PC-3 (cell line): ENCODE measurements around the gene CRIP2. TPM values are rescaled to one million over a fixed set of nuclear protein-coding genes. Genes with fewer than 3 reads are reported as not detected.

Experiments used
- ATAC-seq: fragments of 200-7000 bp; cut with Tn5 transposase; 2 replicates; pipeline ENCODE4 v1.9.1; 2020; ENCODE audit warnings: mild to moderate bottlenecking, moderate library complexity
- BruUV-seq: library from RNA; stranded (reverse); fragments of 400-500 nt; replicated peaks from 2 replicates; lab custom pipeline; 2021; lab: Mats Ljungman, UMichigan
- CTCF ChIA-PET: fragments of 300-600 bp; sonication (Branson Sonifier 250); formaldehyde crosslinking; loops from one replicate; lab custom pipeline; 2022; ENCODE audit warnings: antibody characterized with exemption; lab: Charles Lee
- POLR2A ChIA-PET: fragments of 300-600 bp; sonication (Branson Sonifier 250); formaldehyde crosslinking; loops from one replicate; lab custom pipeline; 2022; ENCODE audit warnings: antibody characterized with exemption; ENCODE audit not compliant: unreplicated experiment; lab: Charles Lee
- DNase-seq: peaks from one replicate; pipeline ENCODE4 v3.0.0-alpha.2; 2015
- H2AFZ ChIP-seq: fragments of 300-600 bp; sonication (generic); 2 replicates; pipeline ENCODE4 v1.6.0; 2016; ENCODE audit warnings: antibody characterized with exemption, low read length
- H3F3A ChIP-seq: fragments of 300-600 bp; sonication (generic); one replicate; pipeline ENCODE4 v1.6.0; 2017; ENCODE audit warnings: antibody characterized with exemption, low read length, control low read depth, mild to moderate bottlenecking; ENCODE audit not compliant: unreplicated experiment
- H3K27ac ChIP-seq: fragments of 300-600 bp; sonication (generic); 2 replicates; pipeline ENCODE4 v1.5.1; 2016; ENCODE audit warnings: mild to moderate bottlenecking, low read length
- H3K27me3 ChIP-seq: fragments of 300-600 bp; sonication (generic); 2 replicates; pipeline ENCODE4 v1.6.1; 2016; ENCODE audit warnings: low read length, mixed read lengths
- H3K36me3 ChIP-seq: fragments of 300-600 bp; sonication (generic); 2 replicates; pipeline ENCODE4 v1.6.1; 2016; ENCODE audit warnings: low read depth, mixed run types, low read length, mixed read lengths
- H3K4me1 ChIP-seq: fragments of 300-600 bp; sonication (generic); 2 replicates; pipeline ENCODE4 v1.5.1; 2016; ENCODE audit warnings: low read length; ENCODE audit not compliant: insufficient read depth
- H3K4me2 ChIP-seq: fragments of 300-600 bp; sonication (generic); 2 replicates; pipeline ENCODE4 v1.6.0; 2016; ENCODE audit warnings: low read length
- H3K4me3 ChIP-seq: fragments of 300-600 bp; sonication (generic); 2 replicates; pipeline ENCODE4 v1.5.1; 2016; ENCODE audit warnings: mild to moderate bottlenecking, low read length, mixed read lengths
- H3K79me2 ChIP-seq: fragments of 300-600 bp; sonication (generic); 2 replicates; pipeline ENCODE4 v1.6.1; 2017; ENCODE audit warnings: low read length, mixed read lengths
- H3K9ac ChIP-seq: fragments of 300-600 bp; sonication (generic); 2 replicates; pipeline ENCODE4 v1.6.0; 2016; ENCODE audit warnings: mild to moderate bottlenecking, low read length
- H3K9me2 ChIP-seq: fragments of 300-600 bp; sonication (generic); replicated peaks from 2 replicates; pipeline ENCODE4 v1.6.1; 2016; ENCODE audit warnings: mixed run types, low read length, mixed read lengths
- H3K9me3 ChIP-seq: fragments of 300-600 bp; sonication (generic); 2 replicates; pipeline ENCODE4 v1.6.1; 2016; ENCODE audit warnings: low read length, mixed read lengths
- H4K20me1 ChIP-seq: fragments of 300-600 bp; sonication (generic); 2 replicates; pipeline ENCODE4 v1.6.1; 2016; ENCODE audit warnings: low read length, mixed read lengths
- EZH2 ChIP-seq: fragments of 300-600 bp; sonication (generic); IDR thresholded peaks from one replicate; pipeline ENCODE4 v1.6.1; 2017; ENCODE audit warnings: antibody characterized with exemption, mild to moderate bottlenecking, low read length; ENCODE audit not compliant: unreplicated experiment
- EZH2phosphoT487 ChIP-seq: fragments of 300-600 bp; sonication (generic); IDR thresholded peaks from 2 replicates; pipeline ENCODE4 v1.6.1; 2018; ENCODE audit warnings: mild to moderate bottlenecking, antibody characterized with exemption, low read length, borderline replicate concordance
- intact Hi-C: fragments of 100-400 bp; cut with micrococcal nuclease; formaldehyde crosslinking; loops from 2 replicates; pipeline ENCODE4 v1.9.0; 2023
- total RNA-seq: library from RNA; depleted of rRNA; stranded (reverse); fragments of >200 nt; gene quantifications from 2 replicates; pipeline ENCODE4 v1.2.3, GENCODE V29; 2014
- TF ChIP-seq, protein P1 (sequence below): fragments of 300-600 bp; sonication (generic); conservative IDR thresholded peaks from 2 replicates; pipeline ENCODE4 v1.5.1; 2017; ENCODE audit warnings: antibody characterized with exemption, low read depth, mild to moderate bottlenecking, low read length

Gene CRIP2
- total RNA-seq, 1 experiment from 2014 or later: 100 TPM

- no peaks in the 10 kb centered on the region for H3K36me3 ChIP-seq
- intact Hi-C loops: loop anchor here (1.0 to 2.0 kb wide), 4 partner anchors 8 to 119 kb away; no protein-coding TSS in a partner anchor
- H3K4me2 ChIP-seq: peak overlapping the region; percentile 99
- peak overlapping the region; percentile 87 for H3K9ac ChIP-seq
- H3K9me3 ChIP-seq: no peaks in the 10 kb centered on the region
- peak overlapping the region; percentile 86; the same call in 1 of the 2 replicates for H2AFZ ChIP-seq
- H3F3A ChIP-seq: no peaks in the 10 kb centered on the region
- DNase-seq (no peak), ATAC-seq (no peak)
- H3K27me3 ChIP-seq: no peaks in the 10 kb centered on the region
- CTCF ChIA-PET: interaction anchor here (0.7 to 2.7 kb wide), 7 partner anchors 9 to 119 kb away, joined by 3 to 24 read pairs (median 5); no protein-coding TSS in a partner anchor
- TF ChIP-seq, protein P1, sequence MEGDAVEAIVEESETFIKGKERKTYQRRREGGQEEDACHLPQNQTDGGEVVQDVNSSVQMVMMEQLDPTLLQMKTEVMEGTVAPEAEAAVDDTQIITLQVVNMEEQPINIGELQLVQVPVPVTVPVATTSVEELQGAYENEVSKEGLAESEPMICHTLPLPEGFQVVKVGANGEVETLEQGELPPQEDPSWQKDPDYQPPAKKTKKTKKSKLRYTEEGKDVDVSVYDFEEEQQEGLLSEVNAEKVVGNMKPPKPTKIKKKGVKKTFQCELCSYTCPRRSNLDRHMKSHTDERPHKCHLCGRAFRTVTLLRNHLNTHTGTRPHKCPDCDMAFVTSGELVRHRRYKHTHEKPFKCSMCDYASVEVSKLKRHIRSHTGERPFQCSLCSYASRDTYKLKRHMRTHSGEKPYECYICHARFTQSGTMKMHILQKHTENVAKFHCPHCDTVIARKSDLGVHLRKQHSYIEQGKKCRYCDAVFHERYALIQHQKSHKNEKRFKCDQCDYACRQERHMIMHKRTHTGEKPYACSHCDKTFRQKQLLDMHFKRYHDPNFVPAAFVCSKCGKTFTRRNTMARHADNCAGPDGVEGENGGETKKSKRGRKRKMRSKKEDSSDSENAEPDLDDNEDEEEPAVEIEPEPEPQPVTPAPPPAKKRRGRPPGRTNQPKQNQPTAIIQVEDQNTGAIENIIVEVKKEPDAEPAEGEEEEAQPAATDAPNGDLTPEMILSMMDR: no peak
- TF ChIP-seq EZH2 (no peak), EZH2phosphoT487 (no peak)
- H3K4me1 ChIP-seq: peaks cover 19% of the 10 kb centered on the region
- no peaks in the 10 kb centered on the region for H3K9me2 ChIP-seq
- H3K79me2 ChIP-seq: peaks cover 13% of the 10 kb centered on the region
- peak overlapping the region; percentile 72 for H3K27ac ChIP-seq
- peaks cover 11% of the 10 kb centered on the region for H4K20me1 ChIP-seq
- H3K4me3 ChIP-seq: peak overlapping the region; percentile 86
- BruUV-seq: no TSS peak
- POLR2A ChIA-PET: interaction anchor here (1.7 kb wide), 1 partner anchor 9 kb away, joined by 18 read pairs; no protein-coding TSS in a partner anchor
Measured at GRCh38 chr14:105490267-105490571, 15.6 kb downstream of the CRIP2 start.

GRCh38 chr14:105490572-105491365 is 16.1 kb downstream of the CRIP2 start, which contains the start of gene TEDC1:
TEDC1 (plus strand) TSS chr14:105491246; CDS start chr14:105491376, 130 bp downstream.
- Histone ChIP-seq H3K36me3 (no peaks in the 10 kb centered on the region), H3K4me2 (peak within 1 kb of the TSS; percentile 99), H3K4me1 (peaks cover 19% of the 10 kb centered on the region), H3F3A (no peaks in the 10 kb centered on the region), H3K79me2 (peaks cover 13% of the 10 kb centered on the region), H4K20me1 (peaks cover 11% of the 10 kb centered on the region), H3K9me2 (no peaks in the 10 kb centered on the region), H2AFZ (peak within 1 kb of the TSS; percentile 86; the same call in 1 of the 2 replicates), H3K27ac (peak within 1 kb of the TSS; percentile 80), H3K27me3 (no peaks in the 10 kb centered on the region), H3K9me3 (no peaks in the 10 kb centered on the region), H3K9ac (peak within 1 kb of the TSS; percentile 93), H3K4me3 (peak within 1 kb of the TSS; percentile 86)
- DNase-seq: peak; percentile 99
- POLR2A ChIA-PET: interaction anchor here (0.5 to 1.7 kb wide), 2 partner anchors 10 to 55 kb away, joined by 3 to 18 read pairs; no protein-coding TSS in a partner anchor
- CTCF ChIA-PET: interaction anchor here (0.7 to 2.7 kb wide), 5 partner anchors 10 to 120 kb away, joined by 3 to 24 read pairs (median 7); no protein-coding TSS in a partner anchor
- intact Hi-C loops: loop anchor here (1.0 to 2.0 kb wide), 4 partner anchors 8 to 119 kb away; no protein-coding TSS in a partner anchor
- peak; percentile 73 for ATAC-seq
- TF ChIP-seq, protein P1: peak; percentile 53
- TF ChIP-seq EZH2: no peak
- no TSS peak for BruUV-seq
